ENCODE measurements around the gene ARHGAP21.

DNA sequence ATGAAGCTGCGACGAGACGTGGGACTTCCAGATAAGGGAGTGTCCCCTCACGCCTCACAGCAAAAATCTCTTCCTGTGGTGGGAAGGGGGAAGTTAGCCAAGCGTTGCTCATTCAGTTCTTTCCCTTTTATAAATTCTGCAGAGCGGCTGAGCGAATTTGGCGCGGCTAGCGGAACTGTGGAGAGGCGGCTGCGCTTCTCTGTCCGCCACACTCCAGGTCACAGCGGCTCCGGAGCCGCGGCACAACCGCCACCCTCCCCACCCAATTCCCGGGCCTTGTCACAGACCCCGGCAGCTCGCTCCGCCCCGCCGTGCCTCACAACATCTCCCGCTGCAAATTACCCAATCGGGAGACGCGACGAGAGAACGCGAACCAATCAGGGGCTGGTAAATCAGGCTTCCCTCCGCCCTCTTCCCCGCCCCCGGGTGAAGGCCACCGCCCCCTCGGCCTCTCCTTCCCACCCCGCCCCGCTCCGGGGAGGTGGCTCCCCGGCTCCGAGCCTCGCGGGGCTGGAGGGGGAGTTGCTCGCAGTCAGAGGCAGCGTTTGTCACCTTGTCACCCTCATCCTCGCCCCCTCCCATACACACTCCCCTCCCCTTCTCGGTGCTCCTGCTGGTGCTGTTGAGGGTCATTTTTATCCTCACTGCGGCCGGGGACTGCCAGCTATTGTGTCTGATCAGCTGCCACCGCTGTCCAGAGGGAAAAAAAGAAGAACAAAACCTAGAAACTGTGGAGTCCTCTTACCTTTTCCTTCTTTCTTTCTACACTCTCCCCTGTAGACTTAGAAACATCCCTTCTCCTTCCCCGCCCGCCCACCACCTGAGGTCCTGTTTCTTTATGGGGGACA, 918 bp upstream of the ARHGAP21 start:
- no peak for TF ChIP-seq EZH2phosphoT487 (IDR thresholded peaks at IDR 0.05; ENCODE audit: insufficient read depth, low read depth)
- TF ChIP-seq EZH2 (IDR thresholded peaks at IDR 0.05; ENCODE audit: insufficient read depth, poor library complexity, severe bottlenecking), result no peak

Measured in GM23248 (cell line).